Heart left ventricle (tissue), 13 donors: ENCODE results near the gene LSM12.

Experiments used
- POLR2A ChIP-seq, 2 donors: fragments of 450-650 bp; IDR thresholded peaks; one replicate each; pipeline ENCODE4 v1.6.1; 2017; ENCODE audit warnings: antibody characterized with exemption in 2 of 2, mild to moderate bottlenecking in 2 of 2, moderate library complexity in 2 of 2
- TF ChIP-seq, protein P1 (sequence below), 12 donors: fragments of 200-600 bp; sonication (generic) in 4 of 12; IDR thresholded peaks; one replicate each; pipeline versions ENCODE4 v1.5.0 to v1.8.0; 2018 to 2022; ENCODE audit warnings: antibody characterized with exemption in 12 of 12, mild to moderate bottlenecking in 5 of 12
- donor health status: ischemic (EF 13 %, LVEDD 7.1; RV severe dilation, severe dysfunction).
- donor health status: DM: no; HTN: yes; CAD: no.
- donor health status: DM: no; HTN: no; CAD: no.
- donor health status: ischemic (EF 25% LVEDD 6.9; RV normal size, moderate dysfunction).
- donor health status: ischemic (EF 25% LVEDD 5.7; RV mildly dilated, moderate dysfunction).
- donor health status: ischemic (EF 35%, LVEDD 5.7; RV mildly dilated, moderate dysfunction).
- donor health status: nonischemic (EF 11% LVEDD 7.7; RV severe dilation, severe dysfunction).
- donor health status: DM: yes; HTN: yes; CAD: no.
- donor health status: PGD.
- donor health status: ischemic (EF 29% LVEDD 5.4; RV normal size, mild dysfunction).
- donor health status: nonischemic (EF 23%, LVEDD 6.1; RV moderate dilation, normal function).

DNA sequence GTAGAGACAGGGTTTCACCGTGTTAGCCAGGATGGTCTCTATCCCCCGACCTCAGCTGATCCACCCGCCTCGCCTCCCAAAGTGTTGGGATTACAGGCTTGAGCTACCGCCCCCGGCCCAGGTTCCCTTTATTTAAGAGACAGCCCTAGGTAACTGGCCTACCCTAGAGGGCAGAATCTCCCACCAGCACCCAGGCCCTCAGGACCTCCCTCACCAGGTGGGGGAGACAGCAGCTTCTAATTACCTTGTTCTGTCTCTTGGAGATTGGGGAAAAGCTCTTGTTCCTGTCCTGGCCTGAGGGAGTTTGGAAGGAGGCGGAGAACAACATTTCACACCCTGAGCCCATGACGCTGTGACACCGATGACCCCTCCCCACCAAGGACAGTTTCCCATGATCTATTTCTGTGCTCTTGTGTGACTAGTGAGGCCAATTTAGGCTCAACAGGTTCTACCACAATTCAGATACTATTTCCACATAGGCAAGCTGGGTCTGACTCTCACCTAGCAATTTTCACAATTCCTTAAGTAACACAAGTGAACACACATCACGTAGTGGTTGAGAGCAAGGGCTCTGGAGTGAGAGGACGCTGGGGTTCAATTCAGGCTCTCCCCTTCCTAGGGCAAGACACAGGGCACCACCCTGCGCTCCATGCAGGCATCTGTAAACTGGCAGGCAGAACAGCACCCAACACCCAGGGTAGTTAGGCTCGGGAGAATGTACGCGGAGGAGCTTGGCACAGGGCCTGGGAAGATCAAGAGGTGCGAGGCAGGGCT, 36.6 kb upstream of the LSM12 start:
- TF ChIP-seq, protein P1, sequence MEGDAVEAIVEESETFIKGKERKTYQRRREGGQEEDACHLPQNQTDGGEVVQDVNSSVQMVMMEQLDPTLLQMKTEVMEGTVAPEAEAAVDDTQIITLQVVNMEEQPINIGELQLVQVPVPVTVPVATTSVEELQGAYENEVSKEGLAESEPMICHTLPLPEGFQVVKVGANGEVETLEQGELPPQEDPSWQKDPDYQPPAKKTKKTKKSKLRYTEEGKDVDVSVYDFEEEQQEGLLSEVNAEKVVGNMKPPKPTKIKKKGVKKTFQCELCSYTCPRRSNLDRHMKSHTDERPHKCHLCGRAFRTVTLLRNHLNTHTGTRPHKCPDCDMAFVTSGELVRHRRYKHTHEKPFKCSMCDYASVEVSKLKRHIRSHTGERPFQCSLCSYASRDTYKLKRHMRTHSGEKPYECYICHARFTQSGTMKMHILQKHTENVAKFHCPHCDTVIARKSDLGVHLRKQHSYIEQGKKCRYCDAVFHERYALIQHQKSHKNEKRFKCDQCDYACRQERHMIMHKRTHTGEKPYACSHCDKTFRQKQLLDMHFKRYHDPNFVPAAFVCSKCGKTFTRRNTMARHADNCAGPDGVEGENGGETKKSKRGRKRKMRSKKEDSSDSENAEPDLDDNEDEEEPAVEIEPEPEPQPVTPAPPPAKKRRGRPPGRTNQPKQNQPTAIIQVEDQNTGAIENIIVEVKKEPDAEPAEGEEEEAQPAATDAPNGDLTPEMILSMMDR (IDR thresholded peaks at IDR 0.05): no peak
- no peak for TF ChIP-seq POLR2A (IDR thresholded peaks at IDR 0.05)
